Neural cell (in vitro differentiated cells): ENCODE data around the gene LILRB5.

Experiments used
- CTCF ChIP-seq: fragments of 450-650 bp; IDR thresholded peaks from 2 replicates; pipeline ENCODE4 v1.5.1; 2014; ENCODE audit warnings: antibody characterized with exemption, mild to moderate bottlenecking, moderate library complexity; ENCODE audit not compliant: poor library complexity, severe bottlenecking
- POLR2AphosphoS5 ChIP-seq: IDR thresholded peaks from 2 replicates; pipeline ENCODE4 v1.6.1; 2012
- REST ChIP-seq: IDR thresholded peaks from 2 replicates; pipeline ENCODE4 v1.6.1; 2012; ENCODE audit warnings: borderline replicate concordance

- TF ChIP-seq CTCF, result no peak
- TF ChIP-seq REST, result no peak
- TF ChIP-seq POLR2AphosphoS5, result no peak
Measured at GRCh38 chr19:54253331-54254194, 3.5 kb downstream of the LILRB5 start.
